Mucosa of descending colon (tissue), 3 donors: Measurements from ENCODE around the gene BEST1. TPM values are rescaled to one million over a fixed set of nuclear protein-coding genes. Genes with fewer than 3 reads are reported as not detected.

Experiments
- ATAC-seq: fragments of 200-7000 bp; cut with Tn5 transposase; one replicate; pipeline ENCODE4 v1.9.1; 2020; ENCODE audit warnings: mild to moderate bottlenecking, moderate library complexity
- DNase-seq, 3 donors: peaks; one replicate each; pipeline ENCODE4 v3.0.0-alpha.2; 2020
- H3K36me3 ChIP-seq: fragments of 200-600 bp; one replicate; pipeline ENCODE4 v1.8.0; 2021; ENCODE audit warnings: low read depth, mild to moderate bottlenecking
- H3K4me1 ChIP-seq: fragments of 200-600 bp; one replicate; pipeline ENCODE4 v1.8.0; 2021; ENCODE audit warnings: low read depth, mild to moderate bottlenecking
- H3K4me3 ChIP-seq: fragments of 200-600 bp; one replicate; pipeline ENCODE4 v1.8.0; 2021; ENCODE audit warnings: mild to moderate bottlenecking
- H3K9me3 ChIP-seq: fragments of 200-600 bp; one replicate; pipeline ENCODE4 v1.8.0; 2021; ENCODE audit warnings: mild to moderate bottlenecking
- intact Hi-C, 2 donors: fragments of 100-400 bp; cut with DNase I in 1 of 2; cut with micrococcal nuclease in 1 of 2; formaldehyde crosslinking; loops; one replicate each; pipeline versions ENCODE4 v1.11.0 to v1.11.1; 2022; cut with DNase I, micrococcal nuclease
- total RNA-seq, 3 donors: library from RNA; stranded (reverse); fragmentation: NEBNext Ultra II Directional in 2 of 3; extraction: Animal tissue kit (Norgen Biotek cat#: 25700) in 2 of 3; gene quantifications; one replicate each; pipeline versions ENCODE4 v1.2.1 to v1.2.4, GENCODE V29; 2021 to 2023
- TF ChIP-seq, protein P1 (sequence below): fragments of 200-600 bp; IDR thresholded peaks from one replicate; pipeline ENCODE4 v1.8.0; 2022; ENCODE audit warnings: antibody characterized with exemption, mild to moderate bottlenecking
- donor health status: DM: no; HTN: no; CAD: no; lungs with moderate emphysema.
- donor health status: DM: no; HTN: no; CAD: no.
- donor health status: DM: no; HTN: yes; CAD: no.

The BEST1 gene
- total RNA-seq, 3 donors from 2014 or later: 0.41 to 2.8 (median 1.8) TPM

DNA sequence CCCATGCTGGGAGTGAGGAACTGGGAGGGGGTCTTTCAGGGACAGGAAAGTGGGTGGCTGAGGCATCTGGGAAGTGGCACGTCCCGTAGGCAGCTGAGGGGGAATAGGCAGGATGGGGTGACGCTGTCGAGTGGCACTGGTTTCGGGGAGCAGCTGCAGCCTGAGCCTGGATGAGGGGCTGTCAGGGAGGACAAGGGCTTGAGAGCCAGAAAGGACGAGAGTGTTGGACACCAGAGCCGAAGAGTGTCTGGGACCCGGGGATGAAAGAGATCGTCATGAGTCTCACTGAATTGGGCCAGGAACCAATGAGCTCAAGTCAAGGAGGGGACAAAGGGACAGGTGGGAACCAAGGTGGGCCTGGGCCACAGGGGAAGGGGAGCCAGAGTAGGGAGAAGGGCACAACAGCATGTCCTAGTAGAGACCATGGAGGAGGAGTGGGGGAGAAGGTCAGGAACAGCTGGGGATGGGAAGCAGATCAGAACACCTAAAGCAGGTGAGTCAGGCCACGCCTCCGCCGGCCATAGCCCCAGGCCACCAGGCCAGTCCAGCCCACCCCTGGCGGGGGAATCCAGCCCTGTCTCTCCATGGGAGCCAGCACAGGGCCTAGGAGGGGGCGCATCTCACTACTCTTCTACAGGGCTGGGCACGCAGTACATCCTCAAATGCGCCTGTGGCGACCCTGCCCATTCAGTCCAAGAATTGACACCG, 37.0 kb upstream of the BEST1 start:
- TF ChIP-seq, protein P1, sequence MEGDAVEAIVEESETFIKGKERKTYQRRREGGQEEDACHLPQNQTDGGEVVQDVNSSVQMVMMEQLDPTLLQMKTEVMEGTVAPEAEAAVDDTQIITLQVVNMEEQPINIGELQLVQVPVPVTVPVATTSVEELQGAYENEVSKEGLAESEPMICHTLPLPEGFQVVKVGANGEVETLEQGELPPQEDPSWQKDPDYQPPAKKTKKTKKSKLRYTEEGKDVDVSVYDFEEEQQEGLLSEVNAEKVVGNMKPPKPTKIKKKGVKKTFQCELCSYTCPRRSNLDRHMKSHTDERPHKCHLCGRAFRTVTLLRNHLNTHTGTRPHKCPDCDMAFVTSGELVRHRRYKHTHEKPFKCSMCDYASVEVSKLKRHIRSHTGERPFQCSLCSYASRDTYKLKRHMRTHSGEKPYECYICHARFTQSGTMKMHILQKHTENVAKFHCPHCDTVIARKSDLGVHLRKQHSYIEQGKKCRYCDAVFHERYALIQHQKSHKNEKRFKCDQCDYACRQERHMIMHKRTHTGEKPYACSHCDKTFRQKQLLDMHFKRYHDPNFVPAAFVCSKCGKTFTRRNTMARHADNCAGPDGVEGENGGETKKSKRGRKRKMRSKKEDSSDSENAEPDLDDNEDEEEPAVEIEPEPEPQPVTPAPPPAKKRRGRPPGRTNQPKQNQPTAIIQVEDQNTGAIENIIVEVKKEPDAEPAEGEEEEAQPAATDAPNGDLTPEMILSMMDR: no peak
- Histone ChIP-seq H3K9me3 (no peaks in the 10 kb centered on the region), H3K4me3 (no peak overlapping the region), H3K4me1 (no peaks in the 10 kb centered on the region), H3K36me3 (no peaks in the 10 kb centered on the region)
- DNase-seq: peak in 2 of 3 donors; percentile 21 to 38
- intact Hi-C loops: no loop called here
- no peak for ATAC-seq

- intact Hi-C loops: no loop called here
- no peaks in the 10 kb centered on the region for H3K9me3 ChIP-seq
- TF ChIP-seq, protein P1: no peak
- ATAC-seq (no peak), DNase-seq (peak in 2 of 3 donors; percentile 11 to 19)
- H3K4me1 ChIP-seq: no peaks in the 10 kb centered on the region
- H3K4me3 ChIP-seq: no peak overlapping the region
- H3K36me3 ChIP-seq: no peaks in the 10 kb centered on the region
Measured at GRCh38 chr11:61913699-61914395, 36.3 kb upstream of the BEST1 start.

DNA sequence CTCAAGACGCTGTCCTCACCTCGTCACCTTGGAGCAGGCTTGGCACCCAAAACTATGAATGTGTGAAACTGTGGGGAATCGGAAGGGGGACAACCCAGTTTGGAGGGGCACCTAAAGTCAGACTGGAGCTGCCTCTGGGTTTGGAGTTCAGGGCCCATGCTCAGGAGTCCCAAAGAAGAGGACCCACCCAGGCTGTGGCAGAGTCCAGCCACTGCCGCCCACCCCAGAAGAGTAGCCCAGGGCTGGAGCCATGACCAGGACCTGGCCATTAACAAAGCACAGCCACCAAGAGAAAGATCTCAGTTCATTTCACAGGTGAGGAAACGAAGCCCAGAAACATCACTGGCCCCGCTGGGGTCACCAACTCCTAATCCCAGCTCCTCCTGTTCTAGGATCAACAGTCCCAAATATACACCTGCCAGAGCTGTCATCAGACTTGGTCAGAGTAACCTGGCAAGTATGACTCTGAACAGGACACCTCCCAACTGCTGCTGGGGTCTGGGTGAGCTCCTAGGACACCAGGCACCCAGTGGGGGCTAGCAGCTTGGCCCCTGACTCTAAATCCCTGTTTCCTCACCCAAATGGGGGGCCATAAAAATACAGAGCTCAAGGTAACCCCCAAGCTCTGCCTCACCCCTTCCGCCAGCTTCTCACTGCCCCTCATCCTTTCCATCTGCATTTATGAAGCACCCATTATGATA, 35.5 kb upstream of the BEST1 start:
- DNase-seq: peak in 1 of 3 donors; percentile 17
- intact Hi-C loops: no loop called here
- no peaks in the 10 kb centered on the region for H3K4me1 ChIP-seq
- TF ChIP-seq, protein P1: no peak
- no peaks in the 10 kb centered on the region for H3K36me3 ChIP-seq
- H3K4me3 ChIP-seq: no peak overlapping the region
- no peaks in the 10 kb centered on the region for H3K9me3 ChIP-seq
- no peak for ATAC-seq

DNA sequence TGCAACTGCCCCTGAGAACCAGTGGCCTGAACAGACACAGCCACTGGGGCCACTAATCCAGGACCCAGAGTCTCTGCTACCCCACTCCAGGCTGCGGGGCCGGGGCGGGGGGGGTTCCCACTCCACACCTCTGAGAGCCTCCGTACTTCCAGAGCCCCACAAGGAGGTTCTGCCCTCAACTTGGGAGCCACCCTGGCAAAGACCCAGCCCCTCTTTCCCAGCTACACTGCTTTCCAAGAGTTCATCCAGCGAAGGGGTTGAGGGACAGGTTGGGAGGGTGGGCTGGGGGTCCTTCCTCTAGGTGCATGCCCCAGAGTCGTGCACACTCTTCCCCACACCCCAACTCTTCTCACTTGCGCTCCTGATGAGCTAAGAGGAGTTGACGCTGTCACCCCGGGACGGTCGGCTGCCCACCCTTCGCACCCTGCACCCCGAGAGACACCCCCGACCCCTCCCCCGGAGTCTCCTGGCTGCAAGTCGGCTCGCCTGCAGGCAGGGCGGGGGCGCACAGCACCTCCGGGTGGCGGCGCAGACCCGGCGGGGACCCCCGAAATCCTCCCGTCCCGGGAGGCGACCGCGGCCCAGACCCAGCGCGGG, 33.3 kb upstream of the BEST1 start:
- Histone ChIP-seq H3K4me3 (peak overlapping the region; percentile 22), H3K9me3 (no peaks in the 10 kb centered on the region), H3K36me3 (no peaks in the 10 kb centered on the region), H3K4me1 (no peaks in the 10 kb centered on the region)
- DNase-seq (peak in 2 of 3 donors; percentile 32 to 50), ATAC-seq (no peak)
- intact Hi-C loops: no loop called here
- TF ChIP-seq, protein P1: no peak

DNA sequence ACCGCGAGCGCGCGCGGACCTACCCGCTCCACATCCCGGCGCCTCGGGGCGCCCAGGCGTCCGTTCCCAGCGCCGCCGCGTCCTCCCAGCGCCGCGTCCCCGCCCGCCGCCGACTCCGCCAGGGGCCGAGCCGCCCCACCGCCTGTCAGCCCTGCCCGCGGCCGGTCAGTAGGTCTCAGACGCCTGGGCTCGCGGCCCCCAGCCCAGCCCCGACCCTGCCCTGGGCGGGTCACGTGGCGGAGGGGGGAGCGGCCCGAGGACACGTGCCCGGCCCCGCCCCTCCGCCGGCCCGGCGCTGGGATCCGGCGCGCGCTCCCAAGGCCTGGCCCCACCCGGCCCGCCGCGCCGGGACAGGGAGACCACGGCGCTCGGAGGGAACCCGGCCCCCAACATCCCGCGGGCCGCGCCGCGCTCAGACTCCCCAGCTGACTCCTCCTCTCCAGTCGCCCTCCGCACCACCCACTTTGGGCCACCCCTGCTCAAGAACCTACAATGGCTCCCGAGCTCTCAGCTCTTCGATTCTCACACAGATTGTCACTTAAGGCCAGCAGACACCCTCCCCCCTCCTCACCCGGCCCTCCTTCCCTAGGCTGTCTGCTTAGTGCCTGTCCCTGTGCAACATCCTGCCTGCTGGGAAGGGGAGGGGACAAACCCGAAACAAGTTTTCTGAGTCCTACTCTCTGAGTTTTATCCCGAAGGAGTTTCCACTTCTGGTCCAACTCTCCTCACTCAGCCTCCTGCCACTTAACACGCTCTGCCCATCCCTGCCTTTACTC, 32.6 kb upstream of the BEST1 start, which contains the start of gene RAB3IL1:
Gene RAB3IL1 (minus strand): TSS at position 233 of the 776 bp plus-strand sequence. CDS start 199 bp downstream, at position 34.
- intact Hi-C loops: no loop called here
- Histone ChIP-seq H3K4me3 (peak within 1 kb of the TSS; percentile 22), H3K4me1 (no peaks in the 10 kb centered on the region), H3K36me3 (no peaks in the 10 kb centered on the region), H3K9me3 (no peaks in the 10 kb centered on the region)
- DNase-seq: peak; percentile 57 to 69 (median 62)
- TF ChIP-seq, protein P1: no peak
- ATAC-seq: peak; percentile 80
